Hematopoietic multipotent progenitor cell treated with erythropoietin and hydrocortisone succinate and interleukin-3 and kit ligand, for 17 days (in vitro differentiated cells): Measurements from ENCODE around the gene ATRIP.
A peak's percentile ranks its signal among the peaks of the same experiment; 100 is the strongest.
"Not testable (repeated sequence)": the region's sequence is repeated elsewhere in the genome, so short reads cannot be mapped to it uniquely, and the experiment has no call there.

Experiments
- DNase-seq: peaks from one replicate; pipeline ENCODE4 v3.0.0-alpha.2; 2015; ENCODE audit warnings: low spot score

The ATRIP gene

GRCh38 chr3:48446425-48447193, at the start of gene ATRIP:
Gene ATRIP, plus strand, starts transcription at chr3:48446737. Its CDS starts 109 bp downstream, at chr3:48446846.
- DNase-seq = peak; percentile 89

- DNase-seq = no peak
Observed at GRCh38 chr3:48397767-48398681, 48.5 kb upstream of the ATRIP start.

DNA sequence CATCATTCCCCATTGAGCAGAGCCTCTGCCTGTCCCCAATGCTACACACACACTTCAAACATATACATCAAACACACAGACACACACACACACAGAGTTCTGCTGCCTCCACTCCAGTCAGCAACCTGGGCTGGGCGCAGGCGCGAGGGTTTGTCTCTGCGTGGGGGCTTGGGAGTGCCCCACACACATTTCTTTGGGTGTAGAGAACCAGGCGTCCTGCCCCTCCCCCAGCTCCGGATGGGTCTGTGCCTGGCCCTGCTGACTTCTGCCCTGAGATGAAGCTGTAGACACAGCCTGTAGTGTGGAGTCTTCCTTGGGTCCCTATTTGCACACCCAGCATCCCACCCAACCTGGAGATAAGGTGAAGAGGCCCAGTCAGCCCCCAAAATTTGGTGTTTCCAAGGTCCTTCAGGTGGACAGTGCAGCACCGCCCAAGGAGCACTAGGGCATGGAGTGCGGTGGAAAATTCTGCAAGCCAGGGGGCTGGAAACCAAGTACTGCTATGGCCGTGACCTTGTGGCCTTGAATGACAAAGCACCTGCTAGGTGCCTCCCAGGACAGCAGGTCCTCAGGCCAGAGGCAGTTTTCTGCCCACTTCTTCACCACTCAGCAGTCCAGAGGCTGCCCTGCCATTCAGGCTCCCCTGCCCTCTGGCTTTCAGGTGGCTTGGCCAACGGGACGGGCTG, 47.7 kb upstream of the ATRIP start:
- no peak for DNase-seq

GRCh38 chr3:48399387-48400172, 47.0 kb upstream of the ATRIP start:
- DNase-seq = no peak

GRCh38 chr3:48400824-48401433, 45.6 kb upstream of the ATRIP start:
- DNase-seq = peak; percentile 86

GRCh38 chr3:48401434-48401901, 45.1 kb upstream of the ATRIP start:
- DNase-seq = not testable (repeated sequence)

DNA sequence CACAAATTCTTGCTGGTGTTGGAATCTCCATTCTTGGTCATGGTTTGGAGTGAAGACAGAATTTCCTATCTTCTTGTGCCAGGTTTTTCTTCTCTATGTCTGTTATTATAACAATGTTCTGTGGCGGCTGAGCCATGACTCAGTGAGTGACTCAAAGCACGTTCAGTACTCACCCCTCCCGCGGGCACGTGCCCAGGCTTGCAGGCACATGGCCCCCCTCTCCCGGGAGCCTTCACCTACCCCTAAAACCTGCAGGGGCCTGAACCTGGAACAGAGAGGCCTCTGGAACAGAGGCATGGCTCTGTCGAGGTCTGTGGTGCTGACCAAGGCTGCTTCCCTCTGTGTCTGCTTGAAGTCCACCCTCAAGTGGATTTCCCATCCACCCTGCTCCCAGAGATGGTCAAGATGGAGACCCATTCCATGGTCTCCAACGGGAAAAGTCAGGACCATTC, 44.2 kb upstream of the ATRIP start:
- no peak for DNase-seq

DNA sequence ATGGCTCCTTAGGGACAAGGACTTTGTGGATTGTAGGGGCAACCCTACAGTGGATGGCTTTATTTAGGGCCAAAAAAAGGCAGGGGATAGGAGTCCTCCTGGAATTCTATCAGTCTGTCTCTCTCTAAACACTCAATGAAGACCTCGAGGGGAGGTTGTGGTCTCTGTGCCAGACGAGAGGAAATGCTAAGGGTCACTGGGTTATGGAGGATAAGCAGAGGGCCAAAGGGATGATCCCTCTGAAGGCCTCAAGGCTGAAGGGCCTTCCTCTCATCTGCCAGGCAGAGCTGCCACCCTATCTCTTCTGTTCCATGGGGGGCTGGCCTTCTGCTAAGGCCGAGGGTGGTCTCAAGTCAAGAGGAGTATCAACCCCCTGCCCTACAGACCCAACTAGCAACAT, 43.6 kb upstream of the ATRIP start:
- no peak for DNase-seq

DNA sequence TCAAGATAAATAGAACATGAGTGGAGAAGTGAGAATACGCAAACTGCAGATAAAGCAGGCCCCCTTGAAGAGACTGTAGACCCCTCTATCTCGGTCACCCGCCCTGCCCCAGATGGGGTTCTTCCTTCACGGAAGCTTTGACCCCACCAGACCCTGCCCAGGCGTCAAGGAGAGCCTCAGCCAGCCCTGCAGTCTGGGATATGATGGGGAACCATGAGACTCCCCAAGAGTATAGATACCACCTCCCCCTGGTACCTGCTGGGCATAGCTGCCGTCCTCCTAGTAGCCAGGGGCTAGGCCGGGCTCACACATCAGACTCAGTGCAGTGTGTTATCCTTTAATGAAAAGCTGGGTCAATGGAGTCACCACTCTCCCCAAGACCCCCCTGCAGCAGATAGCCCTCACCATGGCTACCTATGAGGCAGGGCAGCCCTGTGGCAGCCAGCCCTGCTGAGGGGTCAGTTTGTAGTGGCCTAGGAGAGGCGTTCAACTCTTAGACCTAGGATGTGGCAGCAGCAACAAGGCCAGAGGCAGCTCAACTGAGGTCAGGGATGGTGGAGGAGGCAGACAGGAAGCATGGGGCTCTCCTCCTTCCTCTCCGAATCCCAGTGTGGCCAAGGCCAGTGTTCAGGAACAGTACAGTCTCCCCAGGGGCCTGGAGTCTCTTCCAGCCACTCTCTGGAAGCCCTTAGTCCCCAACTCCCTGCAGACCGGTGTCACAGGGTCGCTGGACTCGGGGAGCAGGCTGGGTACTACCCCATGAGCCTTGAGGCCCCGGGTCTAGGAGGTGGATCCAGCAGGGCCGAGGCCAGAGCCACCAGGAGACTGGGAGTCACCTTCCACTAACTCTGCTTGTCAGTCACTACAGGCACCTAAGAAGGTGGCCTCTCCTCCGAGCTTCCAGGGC, 42.8 kb upstream of the ATRIP start:
- no peak for DNase-seq

DNA sequence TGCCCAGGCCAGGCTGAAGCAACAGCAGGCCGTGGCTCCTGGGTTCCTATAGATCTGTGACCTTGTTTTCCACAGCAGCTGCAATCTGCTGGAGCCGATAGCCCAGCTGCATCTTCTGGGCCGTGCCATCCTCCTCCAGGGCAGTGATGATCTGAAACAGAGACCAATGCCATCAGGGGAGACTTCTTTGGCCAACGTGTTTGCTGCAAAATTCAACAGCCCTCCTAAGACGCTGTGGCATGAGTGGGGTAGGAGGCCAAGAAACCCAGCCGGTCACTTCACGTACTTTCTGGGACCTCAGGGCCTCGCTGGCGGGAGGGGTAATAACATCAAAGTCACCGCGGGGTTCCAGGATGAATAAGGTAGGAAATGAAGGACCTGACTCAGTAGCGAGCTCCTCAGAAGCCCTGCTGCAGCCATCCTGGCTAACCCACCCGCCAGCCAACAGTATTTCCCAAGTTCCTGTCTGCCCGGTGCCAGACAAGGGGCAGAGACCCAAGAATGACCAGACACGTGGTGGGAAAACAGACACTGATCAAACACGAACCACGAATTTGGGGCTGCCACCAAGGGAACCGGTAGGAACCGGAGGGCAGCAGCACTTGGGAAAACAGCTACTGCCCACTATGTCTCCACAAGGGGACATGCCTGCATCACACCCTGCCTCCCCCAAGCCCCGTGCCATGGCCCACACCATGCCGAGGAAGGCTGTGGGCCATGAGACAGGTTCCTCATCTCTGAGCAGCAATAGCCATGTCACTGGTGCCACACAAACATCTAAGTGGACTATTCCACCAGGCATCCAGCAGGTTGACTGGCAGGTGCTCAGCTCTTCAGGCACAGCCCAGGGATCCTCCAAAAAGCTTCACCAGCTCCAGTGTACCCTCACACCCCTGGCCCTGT, 41.8 kb upstream of the ATRIP start:
- DNase-seq = no peak

DNA sequence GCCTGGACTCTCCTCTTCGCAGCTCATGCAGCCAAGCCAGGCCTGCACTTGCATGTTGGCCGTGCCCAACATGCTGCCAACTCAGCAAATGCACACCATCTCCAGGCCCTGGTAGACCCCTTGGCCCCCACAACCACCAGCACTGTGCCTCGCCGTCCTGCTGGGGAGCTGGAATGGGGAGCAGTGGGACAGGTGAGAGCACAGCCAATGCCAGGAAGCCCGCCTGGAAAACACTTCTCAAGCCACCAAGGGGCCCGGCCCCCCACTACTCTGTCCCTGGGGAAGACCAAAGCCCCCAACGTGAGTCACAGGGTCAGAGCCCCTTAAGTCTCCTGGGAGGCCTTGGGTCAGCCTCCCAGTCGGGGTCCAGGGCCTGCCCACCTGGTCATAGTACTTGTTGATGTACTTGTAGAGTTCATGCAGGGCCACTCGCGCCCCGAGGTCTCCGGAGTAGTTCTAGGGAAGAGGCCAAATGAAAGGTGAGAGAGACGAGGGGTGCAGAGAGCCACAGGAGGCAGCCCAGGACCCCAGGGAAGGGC, 41.1 kb upstream of the ATRIP start:
- DNase-seq = no peak

- no peak for DNase-seq
Observed at GRCh38 chr3:48405971-48406370, 40.6 kb upstream of the ATRIP start.

DNA sequence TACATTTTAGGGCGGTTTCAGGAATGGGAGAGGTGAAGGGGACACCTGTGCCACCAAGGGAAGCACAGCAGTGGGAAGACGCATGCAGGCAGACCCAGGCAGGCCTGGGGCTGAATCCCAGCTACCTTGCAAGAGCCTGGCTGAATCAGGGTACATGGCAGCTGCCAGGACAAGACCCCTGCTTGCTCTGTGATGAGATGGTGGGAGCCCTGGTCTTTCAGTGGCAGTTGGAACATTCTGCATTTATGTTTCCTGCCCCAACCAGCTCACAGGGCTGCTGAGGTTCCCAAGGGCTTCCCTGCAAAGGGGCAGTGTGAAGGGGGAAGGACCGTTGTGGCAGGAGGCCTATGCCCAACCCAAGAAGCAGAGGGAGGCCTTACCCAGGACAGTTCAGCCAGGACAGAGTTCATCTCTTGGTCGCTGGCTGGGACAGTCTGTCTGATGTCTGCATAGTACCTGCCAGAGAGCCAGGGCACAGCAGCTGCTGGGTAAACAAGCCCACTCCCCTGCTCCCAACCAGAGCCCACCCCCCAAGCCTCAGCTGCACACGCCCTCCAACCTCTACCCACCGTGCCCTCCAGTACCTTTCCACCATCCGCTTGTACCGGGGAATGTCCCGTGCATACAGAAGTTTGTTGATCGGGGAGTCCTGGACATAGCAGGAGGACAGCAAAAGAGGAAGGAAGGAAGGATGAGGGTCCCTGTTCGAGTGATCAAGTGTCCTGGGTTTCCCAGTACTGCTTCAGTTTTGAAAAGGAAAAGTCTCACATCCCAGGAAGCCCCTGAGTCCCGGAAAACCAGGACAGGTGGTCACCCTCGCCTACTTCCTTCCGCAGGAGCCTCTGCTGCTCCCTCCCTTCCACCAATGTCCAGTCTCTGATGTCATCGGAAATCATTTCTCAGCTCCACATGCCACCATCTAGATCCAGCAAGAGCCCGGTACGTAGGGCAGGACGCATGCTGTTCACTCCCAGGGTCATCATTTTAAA, 39.8 kb upstream of the ATRIP start:
- DNase-seq = no peak

DNA sequence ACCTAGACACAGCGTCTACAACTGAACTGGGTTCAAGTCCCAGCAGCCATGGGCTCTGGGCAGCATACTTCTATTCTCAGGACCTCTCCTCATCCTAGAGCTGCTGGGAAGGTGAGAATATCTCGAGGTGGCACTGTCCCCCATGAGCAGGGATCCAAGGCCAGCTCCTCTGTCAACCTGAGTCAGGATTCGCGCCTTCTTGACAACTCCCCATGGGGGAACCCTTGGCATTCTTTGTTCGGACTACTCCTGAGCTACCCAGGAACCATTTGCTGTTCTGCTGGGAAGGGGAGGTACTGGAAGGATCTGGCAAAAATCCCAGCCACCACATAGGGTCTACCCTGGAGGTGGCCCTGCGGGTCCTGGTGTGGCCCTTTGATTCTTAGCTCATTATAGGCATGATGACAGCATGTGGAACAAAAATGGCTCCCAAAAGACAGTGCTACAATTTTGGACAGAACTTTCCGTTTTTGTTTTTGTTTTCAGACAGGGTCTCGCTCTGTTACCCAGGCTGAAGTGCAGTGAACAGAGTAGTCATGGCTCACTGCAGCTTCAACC, 38.9 kb upstream of the ATRIP start:
- DNase-seq = no peak

DNA sequence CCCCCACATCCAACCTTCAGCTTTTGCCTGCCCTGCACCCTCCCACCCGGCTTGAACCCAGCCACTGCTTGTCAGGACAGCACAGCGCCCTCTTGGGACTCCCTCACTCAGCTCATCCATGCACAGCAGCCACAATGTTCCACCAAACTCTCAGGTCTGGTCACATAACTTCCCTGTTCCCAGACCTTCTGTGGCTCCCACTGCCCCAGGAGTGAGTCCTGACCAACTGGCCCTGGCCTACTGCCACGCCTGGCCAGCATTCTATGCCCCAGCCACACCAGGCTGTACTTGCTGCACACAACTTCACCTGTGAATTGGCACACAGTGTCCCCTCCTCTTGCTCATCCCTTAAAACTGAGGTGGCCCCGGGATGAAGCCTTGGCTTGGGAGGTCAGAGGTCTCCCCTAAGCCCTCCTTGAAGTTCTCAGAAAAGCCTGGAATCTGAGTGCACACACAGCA, 37.7 kb upstream of the ATRIP start:
- no peak for DNase-seq

- DNase-seq = no peak
Observed at GRCh38 chr3:48409291-48410201, 37.0 kb upstream of the ATRIP start.
